H9 (cell line): Measurements from ENCODE around the gene TXNDC12. TPM values are rescaled to one million over a fixed set of nuclear protein-coding genes. Genes with fewer than 3 reads are reported as not detected.
"Not testable (repeated sequence)": the region's sequence is repeated elsewhere in the genome, so short reads cannot be mapped to it uniquely, and the experiment has no call there.

Experiments used
- DNase-seq: peaks from one replicate; pipeline ENCODE4 v3.0.0-alpha.2; 2017
- H2AFZ ChIP-seq: one replicate; pipeline ENCODE4 v1.6.1; 2013; ENCODE audit warnings: mild to moderate bottlenecking, low read length, control low read depth, moderate library complexity
- H2AK5ac ChIP-seq: 2 replicates; pipeline ENCODE4 v1.6.1; 2013; ENCODE audit warnings: low read length, control low read depth, mixed read lengths; ENCODE audit not compliant: insufficient read length
- H2BK120ac ChIP-seq: one replicate; pipeline ENCODE4 v1.6.1; 2013; ENCODE audit warnings: low read depth, mild to moderate bottlenecking, low read length, control low read depth, inconsistent platforms; ENCODE audit not compliant: poor library complexity, severe bottlenecking
- H2BK12ac ChIP-seq: 2 replicates; pipeline ENCODE4 v1.6.1; 2013; ENCODE audit warnings: low read length, control low read depth, mixed read lengths, low read depth; ENCODE audit not compliant: insufficient read length
- H2BK15ac ChIP-seq: 2 replicates; pipeline ENCODE4 v1.6.1; 2013; ENCODE audit warnings: low read depth, low read length, control low read depth
- H2BK20ac ChIP-seq: one replicate; pipeline ENCODE4 v1.6.1; 2013; ENCODE audit warnings: low read depth, mild to moderate bottlenecking, low read length, control low read depth, inconsistent platforms; ENCODE audit not compliant: poor library complexity, severe bottlenecking
- H2BK5ac ChIP-seq: 2 replicates; pipeline ENCODE4 v1.6.1; 2013; ENCODE audit warnings: low read length, control low read depth, mixed read lengths; ENCODE audit not compliant: insufficient read length
- H3K14ac ChIP-seq: 2 replicates; pipeline ENCODE4 v1.6.1; 2013; ENCODE audit warnings: low read length, control low read depth; ENCODE audit not compliant: insufficient read depth
- H3K18ac ChIP-seq: 2 replicates; pipeline ENCODE4 v1.6.1; 2013; ENCODE audit warnings: low read depth, mild to moderate bottlenecking, mixed read lengths, low read length, control low read depth; ENCODE audit not compliant: insufficient read length
- H3K23ac ChIP-seq: 2 replicates; pipeline ENCODE4 v1.6.1; 2013; ENCODE audit warnings: low read length, control low read depth, mixed read lengths, low read depth; ENCODE audit not compliant: insufficient read length
- H3K23me2 ChIP-seq: 2 replicates; pipeline ENCODE4 v1.6.1; 2013; ENCODE audit warnings: low read depth, mild to moderate bottlenecking, mixed read lengths, low read length, control low read depth; ENCODE audit not compliant: insufficient read length, poor library complexity, severe bottlenecking
- H3K27ac ChIP-seq: 2 replicates; pipeline ENCODE4 v1.5.1; 2013; ENCODE audit warnings: low read length, control low read depth, mixed read lengths, low read depth; ENCODE audit not compliant: insufficient read length
- H3K27me3 ChIP-seq: 2 replicates; pipeline ENCODE4 v1.6.1; 2013; ENCODE audit warnings: low read length, control low read depth, inconsistent platforms; ENCODE audit not compliant: insufficient read depth
- H3K4ac ChIP-seq: 2 replicates; pipeline ENCODE4 v1.6.1; 2013; ENCODE audit warnings: low read depth, mild to moderate bottlenecking, control low read depth, inconsistent platforms, low read length, moderate library complexity
- H3K4me1 ChIP-seq: 2 replicates; pipeline ENCODE4 v1.6.1; 2013; ENCODE audit warnings: low read length, control low read depth, inconsistent platforms; ENCODE audit not compliant: insufficient read depth
- H3K4me2 ChIP-seq: 2 replicates; pipeline ENCODE4 v1.6.1; 2013; ENCODE audit warnings: low read length, control low read depth, mixed read lengths; ENCODE audit not compliant: insufficient read length, insufficient read depth
- H3K56ac ChIP-seq: 2 replicates; pipeline ENCODE4 v1.6.1; 2013; ENCODE audit warnings: low read depth, mild to moderate bottlenecking, mixed read lengths, low read length, control low read depth; ENCODE audit not compliant: insufficient read length
- H3K79me1 ChIP-seq: 2 replicates; pipeline ENCODE4 v1.6.1; 2013; ENCODE audit warnings: low read depth, mild to moderate bottlenecking, moderate library complexity, low read length, control low read depth, inconsistent platforms; ENCODE audit not compliant: insufficient read depth, poor library complexity, severe bottlenecking
- H3K79me2 ChIP-seq: 2 replicates; pipeline ENCODE4 v1.6.1; 2013; ENCODE audit warnings: low read length, control low read depth, inconsistent platforms; ENCODE audit not compliant: insufficient read depth
- H3K9ac ChIP-seq: 2 replicates; pipeline ENCODE4 v1.6.1; 2013; ENCODE audit warnings: low read length, control low read depth, mixed read lengths; ENCODE audit not compliant: insufficient read length; ENCODE audit errors: extremely low read depth
- H3K9me3 ChIP-seq: one replicate; pipeline ENCODE4 v1.6.1; 2013; ENCODE audit warnings: low read depth, low read length, inconsistent platforms; ENCODE audit not compliant: control insufficient read depth
- H3T11ph ChIP-seq: one replicate; pipeline ENCODE4 v1.6.1; 2013; ENCODE audit warnings: mild to moderate bottlenecking, low read length, control low read depth, inconsistent platforms
- H4K20me1 ChIP-seq: one replicate; pipeline ENCODE4 v1.6.1; 2013; ENCODE audit not compliant: control insufficient read depth, insufficient read length, insufficient read depth
- H4K5ac ChIP-seq: 2 replicates; pipeline ENCODE4 v1.6.1; 2013; ENCODE audit warnings: low read depth, mild to moderate bottlenecking, mixed read lengths, low read length, control low read depth; ENCODE audit not compliant: insufficient read length
- H4K8ac ChIP-seq: replicated peaks from 2 replicates; pipeline ENCODE4 v1.6.1; 2013; ENCODE audit warnings: low read length, control low read depth, mixed read lengths, low read depth; ENCODE audit not compliant: insufficient read length
- H4K91ac ChIP-seq: 2 replicates; pipeline ENCODE4 v1.6.1; 2013; ENCODE audit warnings: low read depth, mild to moderate bottlenecking, moderate library complexity, mixed read lengths, low read length, control low read depth; ENCODE audit not compliant: insufficient read length
- H3K27ac Mint-ChIP-seq, 3 experiments: 2 replicates in 2 of 3; 3 replicates in 1 of 3; pipeline ENCODE4 v1.8.0; 2020 to 2021; ENCODE audit warnings: mixed read lengths in 3 of 3, mild to moderate bottlenecking in 1 of 3, moderate library complexity in 1 of 3
- H3K27me3 Mint-ChIP-seq: 2 replicates; pipeline ENCODE4 v1.8.0; 2021; ENCODE audit warnings: low read depth, mild to moderate bottlenecking, moderate library complexity, mixed read lengths
- H3K36me3 Mint-ChIP-seq, 3 experiments: 2 replicates in 2 of 3; 3 replicates in 1 of 3; pipeline ENCODE4 v1.8.0; 2020 to 2021; ENCODE audit warnings: low read depth in 3 of 3, mixed read lengths in 3 of 3; ENCODE audit not compliant: insufficient read depth in 1 of 3
- H3K4me1 Mint-ChIP-seq, 2 experiments: 2 replicates each; pipeline ENCODE4 v1.8.0; 2020; ENCODE audit warnings: mixed read lengths in 2 of 2
- H3K4me3 Mint-ChIP-seq, 2 experiments: 2 replicates in 1 of 2; 3 replicates in 1 of 2; pipeline ENCODE4 v1.8.0; 2020 to 2021; ENCODE audit warnings: mild to moderate bottlenecking in 2 of 2, mixed read lengths in 2 of 2, moderate library complexity in 1 of 2
- H3K9me3 Mint-ChIP-seq, 2 experiments: 2 replicates in 1 of 2; 3 replicates in 1 of 2; pipeline ENCODE4 v1.8.0; 2020; ENCODE audit warnings: mild to moderate bottlenecking in 2 of 2, mixed read lengths in 2 of 2, moderate library complexity in 1 of 2
- WGBS: extraction: QIAGEN DNeasy Blood & Tissue Kit; methylation state at CpG from one replicate; pipeline ENCODE4 v1.1.7; 2013; ENCODE audit warnings: missing lambda C conversion rate, low lambda C conversion rate, mixed read lengths; ENCODE audit not compliant: insufficient read length; ENCODE audit errors: extremely low coverage; 5-methylcytosine and 5-hydroxymethylcytosine counted together
- total RNA-seq: library from RNA; stranded (reverse); gene quantifications from 2 replicates; pipeline ENCODE4 v1.2.1, GENCODE V29; 2021

TXNDC12 gene
- total RNA-seq, 1 experiment from 2014 or later: 82.1 TPM

GRCh38 chr1:52005548-52005947, 49.4 kb downstream of the TXNDC12 start:
- not testable (repeated sequence) for H2AFZ ChIP-seq, H4K5ac ChIP-seq, DNase-seq, H3K23me2 ChIP-seq, H2BK15ac ChIP-seq, H3K9me3 Mint-ChIP-seq, H3K23ac ChIP-seq, H2BK5ac ChIP-seq, H3K4ac ChIP-seq, H3T11ph ChIP-seq, H3K9me3 ChIP-seq, H4K91ac ChIP-seq, H4K20me1 ChIP-seq, H2BK120ac ChIP-seq, H3K79me1 ChIP-seq, H3K14ac ChIP-seq, H4K8ac ChIP-seq, H3K9ac ChIP-seq, H3K27me3 ChIP-seq, H2BK12ac ChIP-seq, H2BK20ac ChIP-seq, H2AK5ac ChIP-seq, H3K56ac ChIP-seq, H3K36me3 Mint-ChIP-seq, H3K18ac ChIP-seq, H3K4me2 ChIP-seq, H3K27me3 Mint-ChIP-seq, H3K27ac ChIP-seq, H3K79me2 ChIP-seq
- Mint-ChIP-seq H3K4me3 (peak overlapping the region; percentile 14 to 49; a peak in 2 of 5 replicates), H3K4me1 (peaks cover 30 to 32% of the 10 kb centered on the region in 2 experiments), H3K27ac (peak overlapping the region; percentile 82 to 97 (median 95); a peak in 6 of 7 replicates)
- WGBS: no CpG with 5 or more reads among the region's 3 CpGs
- peaks cover 13% of the 10 kb centered on the region; the same call in 1 of the 2 replicates for H3K4me1 ChIP-seq
